ENCODE measurements around the gene MCM8.

MCM8 gene

DNA sequence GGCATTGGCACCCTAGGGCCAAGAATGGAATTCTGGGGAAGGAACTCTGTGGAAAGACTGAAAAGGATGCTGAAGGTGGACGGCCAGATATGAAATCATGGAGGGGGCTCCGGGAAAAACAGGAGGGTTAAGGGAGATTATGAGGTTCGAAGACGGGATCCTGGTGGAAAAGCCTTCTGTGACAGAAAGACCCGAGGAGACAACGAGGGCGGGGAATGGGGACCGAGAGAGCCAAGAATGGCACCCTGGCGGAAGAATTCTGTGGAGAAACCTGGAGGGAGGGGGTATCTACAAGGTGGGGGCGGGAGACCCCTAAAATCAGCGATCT, 545 bp upstream of the MCM8 start:
- DNase-seq, result no peak

DNA sequence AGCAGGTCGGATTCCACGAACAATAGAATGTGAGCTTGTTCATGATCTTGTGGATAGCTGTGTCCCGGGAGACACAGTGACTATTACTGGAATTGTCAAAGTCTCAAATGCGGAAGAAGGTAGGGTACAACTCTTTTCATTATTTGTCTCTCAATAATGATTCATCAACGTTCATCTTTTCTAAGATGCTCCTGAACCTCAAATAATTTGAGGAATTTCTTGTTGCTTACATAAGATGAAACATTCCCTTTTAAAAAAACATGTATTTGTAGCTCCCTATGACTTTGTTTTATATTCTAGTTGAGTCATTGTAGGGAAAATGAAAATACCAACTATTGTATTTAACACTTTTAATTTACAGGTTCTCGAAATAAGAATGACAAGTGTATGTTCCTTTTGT, 17.0 kb downstream of the MCM8 start:
- DNase-seq, result no peak

DNA sequence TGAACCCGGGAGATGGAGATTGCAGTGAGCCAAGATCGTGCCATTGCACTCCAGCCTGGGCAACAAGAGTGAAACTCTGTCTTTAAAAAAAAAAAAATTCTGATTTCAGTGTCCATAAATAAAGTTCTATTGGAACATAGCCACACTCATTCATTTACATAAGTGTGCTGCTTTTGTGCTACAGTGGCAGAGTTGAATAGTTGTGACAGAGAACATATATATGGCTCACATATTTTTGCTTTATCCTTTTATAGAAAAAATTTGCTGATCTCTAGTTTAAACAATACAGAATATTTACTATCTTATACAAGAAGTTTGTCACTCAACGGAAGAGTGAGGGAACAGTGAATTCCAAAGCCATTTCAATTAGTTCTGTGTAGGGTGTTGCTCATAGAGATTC, 18.0 kb downstream of the MCM8 start:
- DNase-seq, result no peak

DNA sequence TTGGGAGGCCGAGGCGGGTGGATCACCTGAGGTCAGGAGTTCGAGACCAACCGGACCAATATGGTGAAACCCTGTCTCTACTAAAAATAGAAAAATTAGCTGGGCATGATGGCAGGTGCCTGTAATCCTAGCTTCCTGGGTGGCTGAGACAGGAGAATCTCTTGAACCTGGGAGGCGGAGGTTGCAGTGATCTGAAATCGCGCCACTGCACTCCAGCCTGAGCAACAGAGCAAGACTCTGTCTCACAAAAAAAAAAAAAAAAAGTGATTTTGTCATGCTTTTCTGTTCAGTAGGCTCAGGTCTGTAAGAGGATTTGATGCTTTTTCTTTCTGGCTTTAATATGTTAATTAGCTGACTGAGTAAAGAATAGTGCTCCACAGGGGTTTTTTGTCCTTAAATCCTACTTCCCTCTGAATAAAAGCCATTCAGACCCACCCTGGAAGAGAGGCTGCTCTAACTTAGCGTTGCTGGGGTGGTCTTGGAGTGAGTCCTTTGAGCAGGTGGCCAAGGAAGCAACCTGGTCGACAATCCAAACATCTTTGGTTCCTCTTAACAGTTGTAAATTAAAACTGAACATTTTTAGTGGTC, 19.0 kb downstream of the MCM8 start:
- DNase-seq, result no peak

DNA sequence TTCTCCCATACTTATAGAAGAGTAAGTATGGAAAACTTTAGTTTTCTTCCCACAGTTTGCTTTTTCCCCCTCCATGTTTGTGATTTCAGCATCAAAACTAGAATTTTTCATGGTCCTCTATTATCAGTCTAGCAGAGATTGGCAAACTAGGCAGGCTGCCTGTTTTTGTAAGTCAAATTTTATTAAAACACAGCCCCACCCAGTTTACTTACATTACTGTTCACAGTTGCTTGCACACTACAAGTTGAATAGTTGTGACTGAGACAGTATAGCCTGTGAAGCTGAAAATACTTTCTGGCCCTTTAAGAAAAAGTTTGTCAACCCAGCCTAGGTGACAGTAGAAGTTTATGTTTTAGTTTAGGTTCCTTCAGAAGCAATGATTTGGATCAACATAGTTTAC, 19.5 kb downstream of the MCM8 start:
- no peak for DNase-seq

DNA sequence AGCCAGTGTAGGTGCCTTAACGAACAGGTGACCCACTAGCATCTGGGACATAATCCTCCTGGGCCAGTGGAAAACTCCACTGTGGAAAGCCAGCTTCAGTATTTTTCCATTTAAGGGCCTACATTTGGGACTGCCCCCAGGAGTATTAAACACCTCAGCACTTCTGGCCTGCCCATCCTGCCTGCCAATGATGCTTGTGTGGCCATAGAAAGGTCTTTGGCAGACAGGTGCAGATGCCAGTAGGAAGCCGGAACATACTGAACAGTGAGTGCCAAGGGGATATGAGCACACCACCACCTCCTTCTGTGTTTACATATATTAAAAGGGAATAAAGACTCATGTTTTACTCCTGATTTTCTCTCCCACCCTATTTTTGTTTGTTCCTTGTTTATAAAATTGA, 19.9 kb downstream of the MCM8 start:
- no peak for DNase-seq

DNA sequence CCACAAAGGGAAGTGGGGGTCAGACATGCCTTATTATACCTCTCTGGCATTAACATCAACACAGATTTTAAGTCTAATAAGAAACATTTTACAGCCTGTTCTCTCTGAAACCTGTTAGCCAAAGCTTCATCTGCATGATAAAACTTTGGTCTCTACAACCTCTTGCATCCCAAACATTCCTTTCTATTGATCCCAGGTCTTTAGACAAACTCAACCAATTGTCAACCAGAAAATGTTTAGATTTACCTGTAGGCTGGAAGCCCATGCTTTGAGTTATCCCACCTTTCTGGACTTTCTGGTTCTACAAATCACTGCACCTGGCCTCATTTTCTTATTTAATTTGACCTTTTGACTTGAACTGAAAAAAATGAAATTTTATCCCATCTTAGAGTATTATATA, 20.8 kb downstream of the MCM8 start:
- DNase-seq, result no peak

DNA sequence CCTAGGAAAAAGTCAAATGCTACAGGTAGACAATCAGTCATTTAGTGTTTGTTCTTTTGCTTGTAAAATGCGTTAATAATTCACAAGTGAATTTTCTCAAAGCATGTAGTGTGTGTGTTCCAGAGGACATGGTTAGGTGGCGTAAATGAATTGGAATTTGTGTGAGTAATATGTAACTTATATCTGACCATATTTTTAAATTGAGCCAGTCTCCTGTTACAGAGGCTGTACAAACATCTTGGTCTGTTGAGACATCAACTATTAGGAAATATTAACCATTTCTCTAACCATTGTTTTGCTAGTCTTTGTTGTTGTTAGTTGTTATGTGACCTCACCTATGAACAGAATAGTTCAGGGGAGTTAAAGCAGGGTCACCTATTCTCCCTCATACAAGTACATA, 22.7 kb downstream of the MCM8 start:
- no peak for DNase-seq

DNA sequence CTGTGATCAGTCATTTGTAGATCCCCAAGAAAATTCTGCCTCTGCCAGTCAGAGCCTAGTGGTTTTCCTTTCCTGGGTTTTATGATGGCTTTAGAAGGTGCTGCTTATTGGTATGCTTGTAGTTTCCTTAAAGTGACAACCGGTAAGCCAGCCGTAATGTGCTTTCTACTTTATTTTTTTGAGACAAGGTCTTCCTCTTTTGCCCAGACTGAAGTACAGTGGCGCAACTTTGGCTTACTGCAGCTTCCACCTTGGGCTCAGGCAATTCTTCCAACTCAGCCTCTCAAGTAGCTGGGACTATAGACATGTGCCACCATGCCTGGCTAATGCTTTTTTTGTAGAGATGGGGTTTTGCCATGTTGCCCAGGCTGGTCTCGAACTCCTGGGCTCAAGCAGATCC, 23.5 kb downstream of the MCM8 start:
- no peak for DNase-seq

DNA sequence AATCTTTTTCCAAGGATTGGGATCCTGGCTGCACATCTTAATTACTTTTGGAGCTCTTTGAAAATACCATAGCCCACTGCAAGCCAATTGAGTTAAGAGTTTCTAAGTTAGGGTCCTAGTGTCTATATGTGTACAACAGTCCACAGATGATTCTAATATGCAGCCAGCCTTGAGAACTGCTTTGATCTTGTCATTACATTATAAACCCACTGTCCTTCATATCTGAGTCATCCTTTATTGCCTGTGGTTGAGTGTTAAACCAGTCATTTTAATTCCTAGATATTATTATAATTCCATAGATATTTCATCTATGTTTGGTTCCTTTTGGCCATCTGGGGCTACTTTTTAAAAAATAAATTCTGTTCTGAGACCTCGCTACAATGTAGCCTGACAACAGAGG, 24.1 kb downstream of the MCM8 start:
- DNase-seq, result no peak

DNA sequence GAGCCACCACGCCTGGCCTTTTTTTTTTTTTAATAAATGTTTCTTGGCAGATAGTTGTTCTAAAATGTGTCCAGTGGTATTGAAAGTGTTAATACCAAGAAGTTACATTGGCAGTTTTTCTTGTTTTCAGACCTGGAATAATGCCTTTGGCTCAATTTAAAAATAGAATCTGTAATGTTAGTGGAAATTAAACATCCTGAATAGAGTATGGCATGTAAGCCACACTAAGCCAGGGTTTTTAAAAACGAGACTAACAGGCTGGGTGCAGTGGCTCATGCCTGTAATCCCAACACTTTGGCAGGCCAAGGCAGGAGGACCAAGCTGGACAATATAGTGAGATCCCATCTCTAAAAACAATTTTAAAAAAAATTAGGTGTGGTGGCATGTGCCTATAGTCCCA, 25.3 kb downstream of the MCM8 start:
- DNase-seq, result no peak

DNA sequence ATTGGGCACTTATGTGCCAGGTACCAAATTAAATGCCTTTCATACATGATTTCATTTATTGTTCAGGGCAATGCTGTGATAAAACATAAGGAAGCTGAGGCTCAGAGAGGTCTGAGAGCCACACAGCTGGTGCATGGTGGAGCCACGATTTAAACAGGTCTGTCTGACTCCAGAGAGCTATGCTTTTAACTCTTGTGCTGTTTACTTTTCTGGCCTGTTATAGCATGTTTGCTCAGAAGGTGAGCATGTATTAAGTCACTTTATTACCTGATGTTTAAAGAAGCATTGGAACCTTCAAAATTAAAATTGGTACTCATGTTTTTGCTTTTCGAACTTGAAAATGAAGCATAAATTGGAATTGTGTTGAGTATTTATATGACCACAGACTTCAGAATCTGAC, 26.8 kb downstream of the MCM8 start:
- DNase-seq, result no peak

DNA sequence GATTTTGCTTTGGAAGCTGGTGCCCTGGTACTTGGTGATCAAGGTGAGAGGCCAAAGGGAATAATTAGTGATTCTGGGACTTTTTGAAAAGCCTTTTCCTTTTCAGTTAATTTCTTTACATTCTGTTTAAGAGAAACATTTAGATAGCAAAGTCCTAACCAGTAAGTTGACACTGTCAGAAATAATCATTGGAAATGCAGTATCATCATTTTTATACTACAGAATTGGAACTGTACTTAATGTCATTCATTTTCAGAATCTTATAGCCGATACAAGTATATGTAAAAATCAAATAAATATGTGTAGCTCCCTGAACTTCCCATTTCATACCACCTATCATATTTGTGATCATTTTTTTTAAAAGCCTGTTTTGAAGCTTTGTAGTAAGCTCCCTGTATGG, 27.5 kb downstream of the MCM8 start:
- no peak for DNase-seq

DNA sequence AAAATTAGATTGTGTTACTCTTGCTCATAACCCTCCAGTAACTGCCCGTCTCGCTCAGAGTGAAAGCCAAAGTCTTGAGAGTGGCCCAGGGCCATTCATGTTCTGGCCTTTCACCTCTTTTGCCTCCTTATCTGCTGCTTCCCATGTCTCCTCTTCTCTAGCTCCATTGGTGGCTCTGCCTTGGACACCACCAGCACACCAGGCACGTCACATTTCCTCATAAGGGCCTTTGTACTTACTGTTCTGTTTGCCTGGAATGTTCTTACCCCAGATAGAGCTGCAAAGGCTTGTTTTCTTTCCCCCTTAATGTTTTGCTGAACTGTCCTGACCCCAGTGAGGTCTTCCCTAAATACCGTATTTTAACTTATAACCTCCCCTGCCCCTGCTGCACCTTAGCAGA, 29.3 kb downstream of the MCM8 start:
- DNase-seq, result no peak

DNA sequence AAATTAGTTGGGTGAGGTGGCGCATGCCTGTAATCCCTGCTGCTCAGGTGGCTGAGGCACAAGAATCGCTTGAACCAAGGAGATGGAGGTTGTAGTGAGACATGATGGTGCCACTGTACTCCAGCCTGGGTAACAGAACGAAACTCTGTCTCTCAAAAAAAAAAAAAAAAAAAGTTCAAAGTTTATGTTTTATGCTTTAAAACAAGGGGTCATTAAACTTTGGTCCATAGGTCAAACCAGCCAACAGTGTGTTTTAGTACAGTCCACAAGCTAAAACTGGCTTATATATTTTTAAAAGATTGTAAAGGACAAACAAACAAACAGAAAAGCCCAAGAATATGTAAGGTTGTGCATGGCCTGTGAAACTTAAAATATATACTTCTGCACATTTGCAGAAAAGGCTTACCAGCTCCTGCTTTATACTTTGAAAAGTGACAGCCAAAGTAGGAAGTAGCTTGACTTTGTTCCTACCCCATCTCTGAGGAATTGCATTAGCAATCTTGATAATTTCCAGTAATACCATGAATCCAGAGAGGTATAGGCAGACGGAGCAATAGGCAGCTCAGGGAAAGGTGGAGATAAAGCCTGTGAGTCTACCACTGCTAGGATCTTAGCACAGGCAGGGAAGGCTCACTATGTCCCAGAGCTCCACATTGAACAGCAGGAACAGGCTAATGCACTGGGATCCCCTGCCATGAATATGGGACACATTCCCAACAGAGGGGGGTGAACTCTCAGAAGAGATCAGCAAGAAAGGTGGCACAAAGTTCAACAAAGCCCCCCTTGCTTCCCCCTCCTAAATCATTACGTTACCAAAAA, 30.5 kb downstream of the MCM8 start:
- no peak for DNase-seq

DNA sequence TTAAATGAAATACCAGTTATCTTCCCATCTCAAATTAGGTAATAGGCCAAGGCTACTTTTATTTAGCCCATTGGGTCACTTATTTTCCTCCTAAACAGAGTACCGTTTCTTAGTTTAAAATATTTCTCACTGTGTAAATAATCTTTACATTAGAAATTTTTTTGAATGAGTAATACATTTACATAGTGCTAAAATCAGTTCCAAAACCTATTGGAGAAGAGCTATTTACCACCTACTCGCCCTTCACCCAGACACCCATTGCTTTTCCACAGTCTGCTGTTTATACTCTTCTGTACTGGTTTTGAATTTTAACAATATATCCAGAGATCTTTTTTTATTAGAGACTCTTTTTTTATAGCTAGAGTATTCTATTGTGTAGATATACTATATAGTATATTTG, 36.9 kb downstream of the MCM8 start:
- no peak for DNase-seq

DNA sequence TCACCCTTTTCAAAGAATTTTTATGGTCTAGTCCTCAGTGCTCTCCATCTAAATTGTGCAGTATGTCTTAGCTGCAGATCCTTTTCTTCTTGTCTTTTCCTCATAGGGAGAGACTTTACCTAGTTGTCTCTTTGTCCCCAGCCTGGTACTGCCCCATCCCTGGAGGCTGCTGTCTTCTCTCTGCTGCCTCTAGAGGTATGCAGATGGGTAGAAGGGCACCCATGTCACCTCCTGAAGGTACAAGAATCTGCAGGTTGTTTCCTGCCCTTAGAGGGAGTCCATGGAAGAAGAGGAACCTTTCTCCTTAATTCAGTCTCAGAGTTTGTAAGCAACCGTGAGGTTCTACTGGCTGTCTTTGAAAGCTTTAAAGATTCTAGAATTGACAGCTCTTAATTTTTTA, 39.1 kb downstream of the MCM8 start:
- DNase-seq, result no peak

DNA sequence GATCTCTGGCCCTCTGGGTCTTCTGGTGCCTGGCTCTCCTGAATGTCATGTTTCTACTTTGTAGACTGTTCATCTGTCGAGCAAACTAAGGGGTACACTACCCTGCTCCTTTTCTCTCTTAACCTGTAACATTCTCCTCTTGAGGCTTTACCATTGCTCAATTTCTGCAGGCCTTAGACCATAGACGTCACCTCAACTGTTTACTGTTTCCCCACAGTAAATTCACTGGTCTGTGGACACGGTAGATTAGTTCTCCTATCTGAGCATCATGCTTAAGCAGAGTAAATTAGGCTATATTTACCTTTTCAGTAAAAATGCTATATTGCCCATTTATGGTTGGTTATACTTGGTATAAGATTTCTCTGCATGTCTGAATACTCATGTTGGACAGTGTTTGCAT, 40.5 kb downstream of the MCM8 start:
- DNase-seq, result no peak

DNA sequence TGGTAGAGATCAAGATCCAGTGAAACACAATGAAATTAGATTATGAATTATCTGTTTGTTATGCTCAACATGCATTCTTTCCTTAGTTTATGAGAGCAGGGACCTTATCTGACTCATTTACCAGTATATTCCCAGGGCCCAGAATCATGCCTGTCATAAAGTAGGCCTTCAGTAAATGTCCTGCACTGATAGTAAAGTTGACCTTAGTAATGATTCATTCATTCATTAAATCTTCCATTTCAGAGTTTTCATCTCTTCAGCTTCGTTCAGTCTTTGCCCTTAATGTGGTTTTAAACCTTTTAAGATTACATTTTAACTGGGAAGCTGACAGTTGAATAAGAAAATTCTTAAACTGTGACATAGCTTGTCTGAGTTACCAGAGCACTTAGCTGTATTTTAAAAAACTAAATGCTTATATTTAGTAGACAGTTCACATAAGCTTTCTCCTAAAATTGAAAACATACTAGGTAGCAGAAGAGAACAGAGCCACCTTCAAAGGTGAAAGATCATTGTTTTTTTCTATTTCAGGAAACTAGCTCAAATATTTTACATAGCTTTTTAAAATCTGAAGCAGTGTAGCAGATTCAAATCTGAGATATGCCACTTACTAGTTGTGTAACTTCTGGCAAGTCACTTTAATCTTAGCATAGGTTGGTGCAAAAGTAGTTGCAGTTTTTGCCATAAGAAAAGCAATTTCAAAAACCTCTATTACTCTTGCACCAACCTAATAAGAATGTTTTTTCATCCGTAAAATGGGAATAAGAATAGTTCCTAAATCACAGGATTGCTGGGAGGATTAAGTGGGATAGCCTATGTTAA, 41.4 kb downstream of the MCM8 start:
- no peak for DNase-seq

DNA sequence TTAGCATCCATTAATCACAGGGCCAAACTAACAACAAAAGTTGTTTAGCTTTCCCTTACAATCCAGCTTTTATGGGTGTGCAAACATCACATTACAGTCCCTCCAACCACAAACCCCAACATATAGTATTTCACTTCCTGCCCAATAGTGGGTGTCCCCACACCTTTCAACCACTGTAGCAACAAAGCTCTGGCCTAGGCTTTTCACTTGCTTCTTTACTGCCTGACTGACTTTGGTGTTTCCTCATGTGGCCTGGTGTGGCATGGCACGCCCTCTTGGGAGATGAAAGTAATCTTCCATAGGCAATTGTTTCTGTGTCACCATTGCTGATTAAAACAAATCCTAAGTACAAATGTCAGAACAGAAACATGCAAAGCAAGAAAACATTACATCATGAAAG, 46.3 kb downstream of the MCM8 start:
- no peak for DNase-seq

DNA sequence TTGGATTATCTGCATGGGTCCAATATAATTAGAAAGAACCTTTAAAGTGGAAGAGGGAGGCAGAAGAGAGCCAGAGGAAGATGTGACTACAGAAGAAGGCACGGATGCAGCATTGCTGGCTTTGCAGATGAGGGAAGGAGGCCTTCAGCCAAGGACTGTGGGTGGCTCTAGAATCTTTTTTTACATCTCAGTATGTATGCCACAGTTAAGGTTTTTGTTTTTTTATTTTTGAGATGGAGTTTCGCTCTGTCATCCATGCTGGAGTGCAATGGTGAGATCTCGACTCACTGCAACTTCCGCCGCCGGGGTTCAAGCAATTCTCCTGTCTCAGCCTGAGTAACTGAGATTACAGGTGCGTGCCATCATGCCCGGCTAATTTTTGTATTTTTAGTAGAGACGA, 49.3 kb downstream of the MCM8 start:
- DNase-seq, result no peak

DNA sequence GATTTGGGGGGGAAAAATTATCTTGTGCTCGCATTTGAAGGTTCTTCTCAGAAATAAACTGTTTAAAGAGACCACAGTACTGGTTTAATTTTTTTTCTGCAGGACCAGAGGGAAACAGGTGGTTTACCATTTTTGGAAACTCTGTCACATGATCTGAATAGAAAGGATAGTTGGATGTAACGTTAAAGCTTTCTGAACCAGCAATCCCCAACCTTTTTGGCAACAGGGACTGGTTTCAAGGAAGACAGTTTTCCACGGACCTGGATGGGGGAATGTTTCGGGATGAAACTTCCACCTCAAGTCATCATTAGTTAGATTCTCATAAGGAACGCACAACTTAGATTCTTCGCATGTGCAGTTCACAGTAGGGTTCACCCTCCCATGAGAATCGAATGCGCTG, 50.4 kb downstream of the MCM8 start:
- DNase-seq, result no peak

DNA sequence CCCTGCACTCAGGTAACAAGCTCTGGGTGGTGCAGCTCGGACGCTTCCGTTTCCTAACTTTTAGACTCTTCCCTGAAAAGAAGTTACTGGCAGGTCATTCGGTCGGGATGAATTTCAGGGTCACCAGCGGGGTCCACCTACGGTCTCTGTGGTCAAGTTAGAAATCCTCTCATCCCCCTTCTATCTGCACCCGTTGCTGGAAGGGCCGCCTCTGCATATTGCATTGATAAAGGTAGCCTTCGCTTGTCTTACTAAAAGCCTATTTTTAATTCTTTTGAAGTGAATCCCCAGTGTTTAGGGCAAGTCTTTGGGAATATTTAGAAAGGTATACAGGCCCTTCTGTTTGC, 56.1 kb downstream of the MCM8 start:
- no peak for DNase-seq

DNA sequence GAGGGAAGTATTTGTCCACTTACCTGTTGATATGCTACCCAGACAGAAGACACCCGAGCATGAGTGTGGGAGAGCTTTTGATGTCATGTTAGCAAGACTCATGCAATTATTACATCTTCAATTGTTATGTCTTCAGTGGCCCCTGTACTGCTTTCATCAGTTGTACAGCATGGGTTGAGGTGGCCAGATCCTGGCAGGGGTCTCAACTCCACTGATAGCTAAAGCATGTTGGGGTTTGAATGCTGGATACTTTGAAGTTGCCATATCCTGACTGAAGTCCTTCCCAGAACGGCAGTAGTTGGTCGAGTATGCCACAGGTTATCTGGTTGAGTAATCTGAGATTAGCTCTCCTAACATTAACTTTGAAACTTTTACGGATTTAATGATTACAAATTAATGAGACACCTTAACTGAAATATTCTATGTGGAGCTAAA, 56.7 kb downstream of the MCM8 start:
- no peak for DNase-seq
